ENCODE results near the gene SH3BP4. TPM values are rescaled to one million over a fixed set of nuclear protein-coding genes. Genes with fewer than 3 reads are reported as not detected.
A peak's percentile ranks its signal among the peaks of the same experiment; 100 is the strongest.
"Not testable (repeated sequence)": the region's sequence is repeated elsewhere in the genome, so short reads cannot be mapped to it uniquely, and the experiment has no call there.

Gene SH3BP4
- total RNA-seq, 1 donor from 2014 or later, result 51.9 TPM

GRCh38 chr2:235011607-235011928 is 59.8 kb downstream of the SH3BP4 start:
- H3K4me1 Mint-ChIP-seq (ENCODE audit: low read depth), result peaks cover 34% of the 10 kb centered on the region
- H3K9me3 Mint-ChIP-seq (ENCODE audit: low read depth), result peaks cover 6% of the 10 kb centered on the region
- H3K36me3 Mint-ChIP-seq (ENCODE audit: low read depth), result peaks cover 8% of the 10 kb centered on the region
- no peak for TF ChIP-seq CTCF (IDR thresholded peaks at IDR 0.05)
- DNase-seq (ENCODE audit: low spot score), result no peak
- H3K4me3 Mint-ChIP-seq (ENCODE audit: unreplicated experiment), result no peak overlapping the region
- H3K27ac Mint-ChIP-seq (ENCODE audit: unreplicated experiment), result no peak overlapping the region
- H3K27me3 Mint-ChIP-seq (ENCODE audit: low read depth), result no peaks in the 10 kb centered on the region

GRCh38 chr2:235011929-235012631 is 60.3 kb downstream of the SH3BP4 start:
- no peaks in the 10 kb centered on the region for H3K27me3 Mint-ChIP-seq (ENCODE audit: low read depth)
- TF ChIP-seq CTCF (IDR thresholded peaks at IDR 0.05), result no peak
- peaks cover 30% of the 10 kb centered on the region for H3K4me1 Mint-ChIP-seq (ENCODE audit: low read depth)
- H3K36me3 Mint-ChIP-seq (ENCODE audit: low read depth), result peaks cover 8% of the 10 kb centered on the region
- peaks cover 6% of the 10 kb centered on the region for H3K9me3 Mint-ChIP-seq (ENCODE audit: low read depth)
- no peak overlapping the region for H3K27ac Mint-ChIP-seq (ENCODE audit: unreplicated experiment)
- no peak for DNase-seq (ENCODE audit: low spot score)
- H3K4me3 Mint-ChIP-seq (ENCODE audit: unreplicated experiment), result no peak overlapping the region

- no peak overlapping the region for H3K4me3 Mint-ChIP-seq (ENCODE audit: unreplicated experiment)
- peaks cover 7% of the 10 kb centered on the region for H3K36me3 Mint-ChIP-seq (ENCODE audit: low read depth)
- no peak for TF ChIP-seq CTCF (IDR thresholded peaks at IDR 0.05)
- peaks cover 20% of the 10 kb centered on the region for H3K4me1 Mint-ChIP-seq (ENCODE audit: low read depth)
- DNase-seq (ENCODE audit: low spot score), result no peak
- no peak overlapping the region for H3K27ac Mint-ChIP-seq (ENCODE audit: unreplicated experiment)
- no peaks in the 10 kb centered on the region for H3K27me3 Mint-ChIP-seq (ENCODE audit: low read depth)
- peaks cover 6% of the 10 kb centered on the region for H3K9me3 Mint-ChIP-seq (ENCODE audit: low read depth)
These were observed 65.6 kb downstream of the SH3BP4 start for GRCh38 chr2:235017441-235017840.

GRCh38 chr2:235018838-235019237 is 67.0 kb downstream of the SH3BP4 start:
- H3K27ac Mint-ChIP-seq (ENCODE audit: unreplicated experiment), result no peak overlapping the region
- no peak for TF ChIP-seq CTCF (IDR thresholded peaks at IDR 0.05)

GRCh38 chr2:235020141-235020540 is 68.3 kb downstream of the SH3BP4 start:
- H3K4me1 Mint-ChIP-seq (ENCODE audit: low read depth), result peaks cover 40% of the 10 kb centered on the region
- not testable (repeated sequence) for H3K27ac Mint-ChIP-seq (ENCODE audit: unreplicated experiment); H3K4me3 Mint-ChIP-seq (ENCODE audit: unreplicated experiment); H3K27me3 Mint-ChIP-seq (ENCODE audit: low read depth); H3K9me3 Mint-ChIP-seq (ENCODE audit: low read depth); DNase-seq (ENCODE audit: low spot score); H3K36me3 Mint-ChIP-seq (ENCODE audit: low read depth)

More at GRCh38 chr2:235018838-235019237, 67.0 kb downstream of the SH3BP4 start:
- peaks cover 6% of the 10 kb centered on the region for H3K9me3 Mint-ChIP-seq (ENCODE audit: low read depth)
- H3K27me3 Mint-ChIP-seq (ENCODE audit: low read depth), result no peaks in the 10 kb centered on the region
- H3K36me3 Mint-ChIP-seq (ENCODE audit: low read depth), result peaks cover 7% of the 10 kb centered on the region
- H3K4me1 Mint-ChIP-seq (ENCODE audit: low read depth), result peaks cover 27% of the 10 kb centered on the region
- no peak for DNase-seq (ENCODE audit: low spot score)
- no peak overlapping the region for H3K4me3 Mint-ChIP-seq (ENCODE audit: unreplicated experiment)

- Mint-ChIP-seq H3K27me3 (ENCODE audit: low read depth) (no peaks in the 10 kb centered on the region), H3K4me1 (ENCODE audit: low read depth) (peaks cover 56% of the 10 kb centered on the region), H3K4me3 (ENCODE audit: unreplicated experiment) (no peak overlapping the region), H3K27ac (ENCODE audit: unreplicated experiment) (peak overlapping the region; percentile 64), H3K36me3 (ENCODE audit: low read depth) (peaks cover 2% of the 10 kb centered on the region), H3K9me3 (ENCODE audit: low read depth) (no peaks in the 10 kb centered on the region)
- TF ChIP-seq CTCF (IDR thresholded peaks at IDR 0.05), result no peak
- no peak for DNase-seq (ENCODE audit: low spot score)
These were observed 69.9 kb downstream of the SH3BP4 start for GRCh38 chr2:235021752-235022151.
